ENCODE measurements around the gene MAB21L4. TPM values are rescaled to one million over a fixed set of nuclear protein-coding genes. Genes with fewer than 3 reads are reported as not detected.

The MAB21L4 gene
- total and polyA plus RNA-seq, 2 of the 8 experiments (the other 6 are each of a cell fraction or from before 2014, with no cell fraction given) = 0.11 TPM; not detected in 1

DNA sequence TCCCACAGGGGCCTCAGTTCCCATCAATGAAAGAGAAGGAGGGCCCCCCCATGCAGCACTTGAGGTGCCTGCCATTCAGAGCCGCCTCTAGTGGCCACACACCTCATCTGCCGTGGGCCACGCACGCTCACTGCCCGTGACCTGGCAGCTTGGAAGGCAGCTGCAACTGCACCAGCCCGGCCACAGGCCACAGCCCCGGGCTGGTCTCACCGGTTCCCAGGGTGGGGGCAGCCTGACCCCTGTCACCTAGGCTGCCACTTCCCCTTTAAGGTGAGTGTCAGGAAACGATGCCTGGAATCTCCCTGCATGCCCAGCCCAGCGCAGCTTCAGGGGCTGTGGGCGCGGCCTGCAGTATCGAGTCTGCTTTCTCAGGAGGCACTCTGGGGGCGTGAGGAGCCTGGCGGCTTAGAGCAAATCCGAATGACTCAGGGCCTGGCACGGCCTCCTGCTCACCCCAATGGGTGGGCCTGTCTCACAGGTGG is 2.6 kb downstream of the MAB21L4 start:
- Histone ChIP-seq H3K4me1 (replicated peaks in 1 of 4; ENCODE audit: control insufficient read depth in 3 of 4, insufficient read depth in 4 of 4, low read length in 3 of 4) (0 out of 7 replicates have a peak, but pooled peaks cover 0 to 2% (median 0%) of the 10 kb centered on the region in 4 experiments), H2BK12ac (ENCODE audit: low read depth, low read length) (no peak overlapping the region), H3K9ac (replicated peaks in 1 of 4; ENCODE audit: extremely low read depth in 1 of 4, low read depth in 3 of 4, low read length in 3 of 4) (no peak overlapping the region), H4K91ac (replicated peaks; ENCODE audit: insufficient read length, low read length) (no peak overlapping the region), H2BK120ac (replicated peaks; ENCODE audit: low read depth, low read length) (no peak overlapping the region), H2AK5ac (ENCODE audit: low read depth, low read length) (no peak overlapping the region), H3K23me2 (ENCODE audit: low read depth, low read length) (no peaks in the 10 kb centered on the region), H3K56ac (replicated peaks; ENCODE audit: insufficient read length, low read depth, low read length) (no peak overlapping the region), H2BK15ac (ENCODE audit: low read length) (no peak overlapping the region), H3K9me3 (ENCODE audit: insufficient read depth in 2 of 2, low read depth in 1 of 2, low read length in 1 of 2) (no peaks in the 10 kb centered on the region), H3K14ac (ENCODE audit: insufficient read length) (no peak overlapping the region), H2AFZ (ENCODE audit: low read length) (no peak overlapping the region), H4K8ac (ENCODE audit: extremely low read depth, insufficient read depth, low read length) (peak overlapping the region; percentile 51; the same call in 1 of the 2 replicates), H3K4me3 (ENCODE audit: extremely low read depth in 1 of 4, insufficient read depth in 2 of 4, low read depth in 3 of 4, low read length in 4 of 4) (no peak overlapping the region), H3K79me2 (ENCODE audit: control insufficient read depth in 1 of 2, insufficient read depth in 2 of 2, low read length in 2 of 2) (no peaks in the 10 kb centered on the region), H3K4ac (replicated peaks; ENCODE audit: insufficient read length, low read depth, low read length) (no peak overlapping the region), H2BK5ac (ENCODE audit: low read depth, low read length) (no peak overlapping the region), H3K27ac (ENCODE audit: low read depth, low read length) (no peak overlapping the region), H3K79me1 (ENCODE audit: low read depth, low read length) (no peaks in the 10 kb centered on the region), H3K23ac (ENCODE audit: insufficient read length) (no peak overlapping the region), H4K20me1 (replicated peaks in 1 of 2; ENCODE audit: control insufficient read depth in 1 of 2, insufficient read depth in 2 of 2, low read length in 2 of 2) (no peaks in the 10 kb centered on the region), H4K5ac (ENCODE audit: insufficient read length, low read depth, low read length) (no peak overlapping the region), H2BK20ac (ENCODE audit: low read length) (no peak overlapping the region), H3K18ac (ENCODE audit: extremely low read depth, low read length) (no peak overlapping the region), H3K4me2 (ENCODE audit: insufficient read depth in 1 of 2, low read depth in 2 of 2, low read length in 2 of 2) (no peak overlapping the region), H3K36me3 (ENCODE audit: control insufficient read depth in 2 of 4, insufficient read depth in 4 of 4, low read length in 3 of 4) (no peaks in the 10 kb centered on the region), H3K27me3 (replicated peaks in 1 of 4; ENCODE audit: control insufficient read depth in 3 of 4, extremely low read depth in 1 of 4, insufficient read depth in 3 of 4, low read length in 3 of 4) (no peaks in the 10 kb centered on the region)
- no peak for DNase-seq (ENCODE audit: low read depth in 1 of 2, low spot score in 2 of 2)
- 81% methylated on average over 17 of the region's 17 CpGs; no CpG with 5 or more reads in 1 of the 2 experiments for WGBS, 2 experiments (ENCODE audit: extremely low coverage in 1 of 2, insufficient coverage in 1 of 2, insufficient read length in 1 of 2, insufficient replicate concordance in 2 of 2, low coverage in 1 of 2, low lambda C conversion rate in 2 of 2, missing lambda C conversion rate in 1 of 2)
- ChIA-PET POLR2A (ENCODE audit: partially characterized antibody) (no interaction called here), CTCF (ENCODE audit: partially characterized antibody) (interaction anchor here (1.9 to 2.1 kb wide), 2 partner anchors 36 to 90 kb away, joined by 6 read pairs; no protein-coding TSS in a partner anchor)
- FAIRE-seq = no peak
- TF ChIP-seq, protein P1, sequence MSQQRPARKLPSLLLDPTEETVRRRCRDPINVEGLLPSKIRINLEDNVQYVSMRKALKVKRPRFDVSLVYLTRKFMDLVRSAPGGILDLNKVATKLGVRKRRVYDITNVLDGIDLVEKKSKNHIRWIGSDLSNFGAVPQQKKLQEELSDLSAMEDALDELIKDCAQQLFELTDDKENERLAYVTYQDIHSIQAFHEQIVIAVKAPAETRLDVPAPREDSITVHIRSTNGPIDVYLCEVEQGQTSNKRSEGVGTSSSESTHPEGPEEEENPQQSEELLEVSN (IDR thresholded peaks at IDR 0.05) = no peak
- TF ChIP-seq POLR2AphosphoS5 (IDR thresholded peaks at IDR 0.05; ENCODE audit: low read depth, low read length) (no peak), EZH2 (IDR thresholded peaks at IDR 0.05; ENCODE audit: low read depth, low read length, severe bottlenecking) (no peak), SRF (IDR thresholded peaks at IDR 0.05; ENCODE audit: low read depth, low read length) (no peak), BACH1 (IDR thresholded peaks at IDR 0.05; ENCODE audit: low read length) (no peak), SUZ12 (IDR thresholded peaks at IDR 0.05; ENCODE audit: low read length) (no peak), ASH2L (IDR thresholded peaks at IDR 0.05; ENCODE audit: low read length) (no peak), GABPA (IDR thresholded peaks at IDR 0.05; ENCODE audit: borderline replicate concordance, insufficient read depth, low read length) (no peak), TBP (IDR thresholded peaks at IDR 0.05; ENCODE audit: low read depth, low read length) (no peak), SIN3A (conservative IDR thresholded peaks at IDR 0.05 in 1 of 2, IDR thresholded peaks at IDR 0.05 in 1 of 2; ENCODE audit: low read depth in 1 of 2, low read length in 2 of 2) (no peak), HDAC6 (IDR thresholded peaks at IDR 0.05; ENCODE audit: low read depth, low read length) (no peak)
- TF ChIP-seq, protein P2, sequence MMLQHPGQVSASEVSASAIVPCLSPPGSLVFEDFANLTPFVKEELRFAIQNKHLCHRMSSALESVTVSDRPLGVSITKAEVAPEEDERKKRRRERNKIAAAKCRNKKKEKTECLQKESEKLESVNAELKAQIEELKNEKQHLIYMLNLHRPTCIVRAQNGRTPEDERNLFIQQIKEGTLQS (IDR thresholded peaks at IDR 0.05; ENCODE audit: insufficient read depth, low read depth, low read length) = no peak

All from H1 (cell line).